Medulla oblongata (tissue), 1 donor: Measurements from ENCODE around the gene AFF3.

ENCODE experiments used
- DNase-seq: peaks from one replicate; pipeline ENCODE4 v3.0.0-alpha.2; 2015; ENCODE audit errors: extremely low spot score

The AFF3 gene

GRCh38 chr2:100043891-100044255 lies 98.5 kb downstream of the AFF3 start:
- no peak for DNase-seq

DNA sequence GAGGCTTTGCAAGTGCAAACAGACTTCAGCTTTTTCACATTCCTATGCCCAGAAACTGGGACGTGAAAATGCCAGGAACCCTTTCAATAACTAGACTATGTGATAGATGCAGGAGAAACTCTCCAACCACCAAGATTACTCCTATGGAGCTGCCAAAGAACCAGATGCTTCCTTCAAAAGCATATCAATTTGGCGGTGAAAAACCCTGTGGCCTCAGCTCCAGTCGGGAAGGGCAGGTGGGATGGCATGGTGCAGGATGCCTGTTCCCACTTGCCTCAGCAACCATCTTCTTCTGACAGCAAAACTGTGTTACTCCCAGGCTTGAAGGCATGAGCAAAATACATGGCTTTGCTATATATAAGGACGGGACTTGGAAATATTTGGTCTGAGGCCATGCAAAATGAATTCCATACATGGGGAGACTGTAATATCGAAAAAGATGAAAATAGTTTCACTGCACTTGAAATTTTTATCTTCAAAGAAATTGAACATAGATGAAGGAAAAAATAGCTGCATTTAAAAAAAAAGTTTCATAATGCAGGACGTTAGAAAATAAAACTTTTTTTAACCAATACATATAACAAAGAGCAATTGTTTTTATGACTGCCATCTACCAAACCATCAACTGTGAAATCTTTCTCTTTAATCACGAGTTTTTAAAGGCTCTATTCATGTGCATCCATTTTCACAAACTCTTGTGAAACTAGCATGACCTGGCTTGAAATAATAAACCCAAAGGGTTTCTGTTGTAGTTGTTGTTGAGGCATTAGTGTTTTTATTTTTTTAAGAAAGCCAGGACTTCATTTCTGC lies 99.1 kb downstream of the AFF3 start:
- DNase-seq: no peak

DNA sequence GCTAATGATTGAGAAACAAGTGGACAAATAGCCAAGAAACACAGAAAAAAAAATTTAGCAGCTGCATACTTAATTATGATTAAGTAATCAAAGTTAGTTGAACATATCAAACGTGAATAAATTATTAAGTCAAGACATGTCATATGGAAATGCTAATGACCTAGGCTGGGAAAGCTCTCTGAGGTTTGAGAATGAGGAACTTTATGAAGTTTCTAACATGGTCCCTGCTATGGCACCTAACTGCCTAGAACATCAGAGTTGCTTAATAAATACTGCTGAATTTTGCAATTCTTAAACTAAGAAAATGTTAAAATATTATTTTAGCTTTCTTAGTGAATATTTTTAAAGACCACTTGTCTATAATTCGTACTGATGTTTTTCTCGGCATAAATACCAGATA lies 99.8 kb downstream of the AFF3 start:
- DNase-seq: no peak

- peak; percentile 63 for DNase-seq
Observed at GRCh38 chr2:100041946-100042345, 100.4 kb downstream of the AFF3 start.

DNA sequence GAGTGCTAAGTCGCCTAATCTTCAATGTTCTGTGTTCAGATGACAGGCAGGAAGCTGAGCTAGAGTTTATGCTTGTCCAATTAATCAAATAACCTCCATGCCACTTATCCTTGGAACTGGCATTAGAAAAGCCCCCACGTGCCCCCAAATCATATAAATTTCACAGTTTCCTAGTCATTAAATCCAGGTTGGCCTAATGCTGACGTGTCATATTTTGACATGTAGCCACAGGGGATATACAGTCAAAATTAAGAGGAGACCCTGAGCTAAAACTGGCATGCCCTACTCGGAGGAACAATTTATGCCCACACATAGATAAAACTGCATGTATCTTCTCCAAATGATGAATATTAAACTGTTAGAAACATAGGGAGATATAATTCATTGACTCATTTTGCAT lies 101.0 kb downstream of the AFF3 start:
- no peak for DNase-seq

- no peak for DNase-seq
Observed at GRCh38 chr2:100040906-100041305, 101.5 kb downstream of the AFF3 start.

- DNase-seq: no peak
Observed at GRCh38 chr2:100039291-100039980, 103.0 kb downstream of the AFF3 start.

DNA sequence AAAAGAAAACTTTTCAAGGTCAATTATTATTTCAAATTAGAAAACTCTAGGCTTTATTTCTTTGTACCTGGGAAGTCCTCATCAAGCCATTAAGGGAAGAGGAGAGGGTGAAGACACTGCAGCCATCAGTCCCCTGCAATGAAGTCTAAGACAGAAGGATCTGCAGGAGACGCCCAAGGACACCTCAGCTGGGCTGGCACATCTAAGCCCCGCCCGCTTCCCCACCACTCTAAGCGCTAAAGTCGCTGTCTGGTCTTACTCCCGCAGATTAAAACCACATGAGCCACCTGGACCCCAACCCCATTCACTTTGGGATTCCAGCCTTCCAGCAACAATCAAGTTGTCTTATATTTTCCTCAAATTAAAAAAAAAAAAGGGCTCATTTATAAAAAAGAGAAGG lies 104.4 kb downstream of the AFF3 start:
- no peak for DNase-seq

DNA sequence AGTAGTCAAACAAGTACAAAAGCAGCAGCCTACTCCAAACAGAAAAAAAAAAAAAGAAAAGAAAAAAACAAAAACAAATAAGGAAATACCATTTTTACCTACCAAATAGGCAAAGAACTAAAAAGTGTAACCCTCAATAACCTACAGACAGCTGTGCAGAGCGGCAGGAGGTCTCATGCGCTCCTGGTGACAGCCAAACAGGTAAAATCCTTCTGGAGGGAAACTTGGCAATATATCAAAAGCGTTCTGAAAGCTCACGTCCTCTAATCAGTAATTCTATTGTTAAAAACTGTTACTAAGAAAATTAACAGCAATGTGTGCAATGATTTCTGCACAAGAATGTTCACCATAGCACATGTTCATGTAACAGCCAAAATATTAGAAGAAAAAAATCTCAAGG lies 105.6 kb downstream of the AFF3 start:
- no peak for DNase-seq

DNA sequence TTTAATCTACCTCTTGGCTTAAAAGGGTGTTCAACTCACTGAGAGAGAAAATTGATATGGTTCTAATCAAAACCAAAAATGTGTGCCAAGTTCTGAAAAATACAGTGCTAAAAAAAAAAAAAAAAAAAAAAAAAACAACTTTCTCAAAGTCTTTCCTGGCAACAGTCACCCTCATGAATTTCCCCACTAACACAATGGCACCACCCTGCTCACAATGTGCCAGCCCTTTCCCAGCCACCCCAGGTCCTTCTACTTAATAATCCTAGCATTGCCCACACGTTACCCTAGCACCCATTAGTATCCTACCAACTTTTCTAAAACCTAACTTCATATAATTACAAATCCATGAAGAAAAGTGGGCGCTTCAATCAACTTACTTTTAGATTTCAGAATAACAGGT lies 106.4 kb downstream of the AFF3 start:
- DNase-seq: no peak

DNA sequence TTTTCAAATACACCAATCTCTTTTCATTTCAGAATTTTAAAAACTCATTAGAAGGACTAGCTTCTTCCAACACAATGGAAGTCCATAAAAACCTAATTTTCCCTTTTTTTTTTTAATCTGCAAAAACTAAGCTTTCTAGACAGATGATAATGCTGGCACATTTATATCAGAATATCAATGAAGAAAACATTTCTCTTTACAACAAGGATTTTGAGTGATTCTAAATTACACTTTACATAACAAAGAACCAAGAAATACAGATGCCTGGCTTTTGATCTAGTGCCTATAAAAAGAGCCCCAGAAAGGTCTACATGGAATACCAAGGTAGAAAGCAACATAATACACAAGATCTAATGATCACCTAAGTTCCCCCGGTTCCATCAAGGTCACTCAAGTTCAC lies 108.0 kb downstream of the AFF3 start:
- DNase-seq: no peak

- DNase-seq: no peak
Observed at GRCh38 chr2:100033976-100034375, 108.4 kb downstream of the AFF3 start.

DNA sequence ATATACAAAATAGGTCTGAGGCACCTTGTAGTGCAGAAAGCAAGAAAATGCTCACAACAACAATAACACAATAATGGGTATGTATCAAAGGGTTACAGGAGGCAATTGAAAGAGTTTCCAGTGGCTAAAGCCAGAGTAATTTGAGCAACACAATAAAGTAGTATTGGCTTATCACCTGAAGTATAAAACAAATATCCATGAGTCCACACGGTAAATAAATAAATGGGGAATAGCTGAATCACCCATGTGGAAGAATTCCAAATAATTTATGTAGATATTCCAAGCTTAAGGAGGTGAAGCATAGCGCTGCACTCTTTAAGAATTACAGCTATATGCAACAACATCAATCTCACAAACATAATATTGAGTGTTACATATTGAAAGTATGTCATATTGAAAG lies 110.8 kb downstream of the AFF3 start:
- no peak for DNase-seq

- DNase-seq: no peak
Observed at GRCh38 chr2:100029460-100029859, 112.9 kb downstream of the AFF3 start.

DNA sequence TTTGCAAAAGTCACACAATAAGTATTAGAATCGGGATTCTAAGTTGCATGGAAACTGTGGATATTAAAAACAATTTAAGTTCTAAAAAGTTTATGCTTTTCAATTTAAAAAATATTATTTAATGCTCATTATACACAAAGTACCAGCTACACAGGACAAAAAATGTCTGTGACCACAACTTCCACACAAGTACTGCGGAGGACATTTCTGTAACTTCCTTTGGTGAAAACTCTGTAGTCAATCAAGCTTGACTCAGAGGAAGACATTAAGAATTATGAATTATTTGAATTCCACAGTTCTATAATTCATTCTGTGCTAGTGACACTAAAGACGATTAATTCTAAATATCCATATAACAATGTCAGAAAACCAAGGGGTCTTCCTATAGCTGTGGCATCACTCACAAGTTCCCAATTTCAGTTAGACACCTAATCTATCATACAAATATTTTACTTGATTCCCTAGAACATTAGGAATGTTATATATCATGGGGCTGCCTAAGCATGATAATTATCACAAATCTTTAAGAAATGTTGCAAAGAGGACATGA lies 120.5 kb downstream of the AFF3 start:
- DNase-seq: no peak

- no peak for DNase-seq
Observed at GRCh38 chr2:100019499-100019898, 122.9 kb downstream of the AFF3 start.

- DNase-seq: no peak
Observed at GRCh38 chr2:100018341-100019193, 123.8 kb downstream of the AFF3 start.

DNA sequence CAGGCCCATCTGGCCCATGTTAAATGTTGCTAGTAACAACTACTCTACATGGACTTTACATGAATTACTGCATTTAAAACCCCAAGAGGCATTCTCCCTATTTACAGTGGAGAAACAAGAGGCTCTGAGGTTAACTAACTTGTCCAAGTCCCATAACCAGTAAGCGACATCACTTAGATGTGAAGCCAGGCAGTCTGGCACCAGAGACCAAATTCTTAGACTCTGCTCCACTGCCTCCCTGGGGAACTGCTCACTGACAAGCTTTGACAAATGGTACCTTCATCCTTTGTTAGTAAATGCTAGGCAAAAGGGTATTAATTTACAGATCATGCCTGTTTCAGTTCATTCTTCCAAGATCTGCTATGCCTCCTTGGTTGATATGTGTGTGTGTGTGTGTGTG lies 124.8 kb downstream of the AFF3 start:
- DNase-seq: no peak

DNA sequence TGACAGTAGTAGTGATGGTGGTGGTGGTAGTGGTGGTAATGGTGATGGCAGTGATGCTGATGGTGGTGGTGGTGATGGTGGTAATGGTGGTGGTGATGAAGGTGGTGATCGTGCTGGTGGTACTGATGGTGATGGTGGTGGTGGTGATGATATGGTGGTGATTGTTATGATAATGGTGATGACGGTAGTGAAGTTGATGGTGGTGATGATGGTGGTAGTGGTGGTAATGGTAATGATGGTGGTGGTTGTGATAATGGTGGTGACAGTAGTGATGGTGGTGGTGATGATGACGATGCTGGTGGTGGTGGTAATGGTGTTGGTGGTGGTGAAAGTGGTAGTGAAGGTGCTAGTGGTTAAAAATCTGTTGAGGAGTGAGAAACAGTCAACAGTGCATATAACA lies 125.6 kb downstream of the AFF3 start:
- DNase-seq: no peak

- DNase-seq: no peak
Observed at GRCh38 chr2:100015849-100016248, 126.5 kb downstream of the AFF3 start.

- DNase-seq: peak; percentile 31
Observed at GRCh38 chr2:100013892-100014677, 128.3 kb downstream of the AFF3 start.
